EL (cell line): ENCODE data around the gene CHST3.

Experiments used
- DNase-seq: peaks from one replicate; pipeline ENCODE4 v3.0.0-alpha.2; 2016

The CHST3 gene

DNA sequence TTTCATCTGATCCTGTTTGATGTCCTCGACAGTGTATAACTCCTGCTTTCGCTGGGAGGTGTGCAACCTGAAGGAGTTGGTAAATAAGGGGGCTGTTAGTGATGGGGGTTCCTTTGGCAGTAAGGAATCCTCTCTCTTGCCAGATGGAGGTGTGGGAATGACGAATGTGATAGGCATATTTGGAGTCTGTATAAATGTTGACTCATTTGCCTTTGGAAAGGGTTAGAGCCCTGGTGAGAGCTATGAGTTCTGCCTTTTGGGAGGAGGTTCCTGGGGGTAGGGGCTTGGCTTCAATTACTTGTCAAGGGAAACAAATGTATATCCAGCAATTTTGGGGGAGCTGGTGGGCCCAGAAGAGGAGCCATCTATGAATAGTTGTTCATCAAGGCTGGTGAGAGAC, 11.4 kb upstream of the CHST3 start:
- DNase-seq: peak; percentile 25

DNA sequence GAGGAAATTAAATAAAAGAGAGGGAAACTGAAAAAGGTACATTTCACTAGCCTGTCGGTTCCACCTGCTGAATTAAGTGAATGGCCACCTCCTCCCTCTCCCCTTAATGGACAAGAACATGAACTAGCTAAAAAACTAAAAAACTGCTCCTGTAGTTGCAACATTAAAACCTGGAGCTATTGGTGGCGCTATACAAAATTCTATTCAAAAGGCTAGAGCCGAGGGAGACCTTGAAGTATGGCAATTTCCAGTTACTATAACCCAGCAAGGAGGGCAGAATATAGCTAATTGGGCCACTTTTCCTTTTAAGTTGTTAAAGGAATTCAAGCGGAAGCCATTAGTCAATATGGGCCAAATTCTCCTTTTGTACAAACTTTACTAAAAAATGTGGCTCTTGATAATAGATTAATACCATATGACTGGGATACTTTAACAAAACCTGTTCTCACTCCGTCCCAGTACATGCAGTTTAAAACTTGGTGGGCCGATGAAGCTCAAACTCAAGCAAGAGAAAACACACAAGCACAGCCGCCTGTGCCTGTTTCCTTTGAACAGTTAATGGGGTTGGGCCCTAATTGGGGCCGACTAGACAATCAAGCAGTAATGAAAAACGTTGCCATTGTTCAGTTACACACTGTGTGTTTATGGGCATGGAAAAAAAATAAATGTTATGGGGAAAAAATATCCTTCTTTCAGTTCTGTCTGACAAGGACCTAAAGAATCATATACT, 6.5 kb upstream of the CHST3 start:
- no peak for DNase-seq

GRCh38 chr10:71959526-71959925, 4.7 kb upstream of the CHST3 start:
- no peak for DNase-seq

GRCh38 chr10:71961831-71962230, 2.4 kb upstream of the CHST3 start:
- DNase-seq: no peak

GRCh38 chr10:71962901-71963300, 1.3 kb upstream of the CHST3 start:
- no peak for DNase-seq

- DNase-seq: peak; percentile 20
Measured at GRCh38 chr10:71963351-71964097, 671 bp upstream of the CHST3 start.

DNA sequence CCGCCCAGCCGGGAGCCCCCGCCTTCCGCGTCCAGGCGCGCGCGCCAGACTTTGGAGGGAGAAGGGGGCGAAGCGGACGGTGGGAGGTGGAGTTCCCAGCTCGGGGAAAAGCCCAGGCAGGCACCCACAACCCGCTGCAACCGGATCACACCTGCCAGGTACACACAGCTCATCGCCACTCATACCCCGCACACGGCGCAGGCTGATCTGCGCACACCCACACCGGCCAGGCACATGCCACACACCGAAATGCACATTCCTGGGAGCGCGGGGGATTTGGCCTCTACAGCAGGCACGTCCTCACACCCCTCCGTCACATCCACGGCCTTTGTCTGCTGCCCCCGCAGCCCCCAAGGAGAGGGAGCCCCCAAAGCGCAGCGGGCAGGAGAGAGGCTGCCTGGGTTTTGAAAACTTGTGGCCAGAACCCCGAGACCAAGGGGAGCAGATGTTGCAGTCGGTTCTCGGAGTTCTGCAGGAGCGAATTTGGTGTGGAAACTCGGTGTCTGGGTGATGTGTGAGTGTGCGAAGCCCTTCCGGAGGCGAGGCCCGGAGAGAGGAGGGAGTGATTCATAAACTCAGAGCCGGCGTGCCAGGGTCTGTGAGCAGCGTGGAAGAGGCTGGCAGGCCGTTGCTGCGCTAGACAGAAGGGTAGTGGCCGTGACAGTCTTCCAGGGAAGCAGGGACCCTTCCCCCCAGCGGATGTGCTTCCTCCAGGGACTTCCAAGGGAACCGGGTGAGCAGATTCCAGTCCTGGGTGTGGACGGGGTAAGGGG, 734 bp downstream of the CHST3 start:
- DNase-seq: peak; percentile 83

DNA sequence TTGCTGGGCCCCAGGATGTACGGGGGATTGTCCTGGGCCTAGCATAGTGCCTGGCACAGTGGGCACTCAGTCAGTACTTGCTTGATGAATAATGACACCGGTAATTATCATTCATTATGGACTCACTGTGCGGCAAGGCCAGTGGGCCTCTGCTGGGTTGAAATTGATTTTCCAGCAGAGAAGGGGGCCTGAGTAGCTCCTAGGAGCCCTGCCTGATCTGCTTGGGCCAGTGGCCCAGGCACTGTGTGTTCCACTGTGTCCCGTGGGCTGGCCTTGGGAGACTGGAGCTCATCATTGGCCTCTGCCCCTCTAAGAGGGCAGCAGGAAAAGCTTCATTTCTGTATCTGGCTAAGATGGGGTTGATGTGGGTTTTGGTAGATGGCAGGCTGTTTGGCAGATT, 1.4 kb downstream of the CHST3 start:
- DNase-seq: peak; percentile 19

- peak; percentile 87 for DNase-seq
Measured at GRCh38 chr10:71966046-71967004, 2.1 kb downstream of the CHST3 start.

DNA sequence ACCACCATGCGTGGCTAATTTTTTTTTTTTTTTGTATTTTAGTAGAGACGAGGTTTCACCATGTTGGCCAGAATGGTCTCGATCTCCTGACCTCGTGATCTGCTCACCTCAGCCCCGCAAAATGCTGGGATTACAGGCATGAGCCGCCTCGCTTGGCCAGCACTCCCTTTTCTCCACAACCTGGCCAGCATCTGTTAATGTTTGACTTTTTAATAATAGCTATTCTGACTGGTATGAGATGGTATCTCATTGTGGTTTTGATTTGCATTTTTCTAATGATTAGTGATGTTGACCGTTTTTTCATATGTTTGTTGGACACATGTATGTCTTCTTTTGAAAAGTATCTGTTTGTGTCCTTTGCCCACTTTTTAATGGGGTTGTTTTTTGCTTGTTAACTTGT, 3.8 kb downstream of the CHST3 start:
- DNase-seq: peak; percentile 47

- DNase-seq: peak; percentile 50
Measured at GRCh38 chr10:71968553-71969474, 4.6 kb downstream of the CHST3 start.

GRCh38 chr10:71969929-71970328, 5.7 kb downstream of the CHST3 start:
- no peak for DNase-seq

GRCh38 chr10:71970331-71970730, 6.1 kb downstream of the CHST3 start:
- peak; percentile 25 for DNase-seq

- DNase-seq: no peak
Measured at GRCh38 chr10:71970869-71971268, 6.7 kb downstream of the CHST3 start.

DNA sequence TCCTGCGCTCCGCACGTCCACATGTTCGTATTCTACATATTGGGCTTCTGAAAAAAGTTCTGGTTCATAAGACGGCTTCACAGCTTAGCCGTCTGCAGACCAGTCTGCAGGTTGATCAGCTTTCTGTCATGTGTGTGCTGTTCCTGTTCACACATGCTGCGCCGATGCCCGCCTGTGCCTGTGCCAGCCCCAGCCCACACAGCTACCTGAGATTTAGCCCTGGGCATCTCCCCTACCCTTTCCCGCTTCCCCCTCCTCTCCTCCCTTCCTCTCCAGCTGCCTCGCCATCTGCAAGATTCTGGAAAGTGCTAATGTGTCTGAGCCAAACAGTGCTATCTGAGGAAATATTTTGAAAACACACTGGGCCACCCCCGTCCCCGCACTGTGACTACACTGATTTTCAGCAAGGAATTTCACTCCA, 7.1 kb downstream of the CHST3 start:
- DNase-seq: no peak

DNA sequence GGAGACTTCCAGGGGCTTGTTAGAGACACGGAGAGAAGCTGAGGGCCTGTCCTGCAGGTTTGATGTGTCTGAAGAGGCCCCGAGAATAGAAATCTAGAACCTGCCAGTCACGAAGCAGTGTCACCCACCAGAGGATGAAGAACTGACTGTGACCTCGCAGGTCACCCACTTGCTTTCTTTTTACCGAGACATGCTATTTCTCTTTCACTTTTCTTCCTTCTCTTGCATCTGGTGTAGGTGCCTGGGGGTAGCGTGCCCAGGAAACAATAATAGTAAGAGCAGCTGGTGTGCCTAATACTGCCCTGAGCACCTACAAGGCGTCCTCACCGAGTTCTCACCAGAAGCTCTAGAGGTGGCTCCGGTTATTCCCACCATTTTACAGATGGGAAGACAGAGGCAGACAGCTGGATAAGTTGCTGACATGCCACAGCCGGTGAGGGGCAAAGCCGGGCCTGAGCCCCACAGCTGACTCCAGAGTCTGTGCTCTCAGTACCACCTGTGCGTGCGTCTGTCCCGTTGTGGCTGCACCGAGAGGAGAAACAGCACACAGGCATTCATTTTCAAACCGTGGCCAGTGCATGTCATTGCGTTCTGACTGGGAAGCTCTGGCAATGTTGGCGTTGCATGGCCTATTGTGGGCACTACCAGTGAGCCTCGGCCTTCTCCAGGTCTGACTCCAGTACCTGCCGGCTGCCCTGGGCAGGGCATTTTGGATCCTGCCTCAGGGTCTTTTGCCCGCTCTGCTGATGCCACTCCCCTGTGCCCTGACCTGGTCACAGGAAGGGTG, 7.8 kb downstream of the CHST3 start:
- no peak for DNase-seq

DNA sequence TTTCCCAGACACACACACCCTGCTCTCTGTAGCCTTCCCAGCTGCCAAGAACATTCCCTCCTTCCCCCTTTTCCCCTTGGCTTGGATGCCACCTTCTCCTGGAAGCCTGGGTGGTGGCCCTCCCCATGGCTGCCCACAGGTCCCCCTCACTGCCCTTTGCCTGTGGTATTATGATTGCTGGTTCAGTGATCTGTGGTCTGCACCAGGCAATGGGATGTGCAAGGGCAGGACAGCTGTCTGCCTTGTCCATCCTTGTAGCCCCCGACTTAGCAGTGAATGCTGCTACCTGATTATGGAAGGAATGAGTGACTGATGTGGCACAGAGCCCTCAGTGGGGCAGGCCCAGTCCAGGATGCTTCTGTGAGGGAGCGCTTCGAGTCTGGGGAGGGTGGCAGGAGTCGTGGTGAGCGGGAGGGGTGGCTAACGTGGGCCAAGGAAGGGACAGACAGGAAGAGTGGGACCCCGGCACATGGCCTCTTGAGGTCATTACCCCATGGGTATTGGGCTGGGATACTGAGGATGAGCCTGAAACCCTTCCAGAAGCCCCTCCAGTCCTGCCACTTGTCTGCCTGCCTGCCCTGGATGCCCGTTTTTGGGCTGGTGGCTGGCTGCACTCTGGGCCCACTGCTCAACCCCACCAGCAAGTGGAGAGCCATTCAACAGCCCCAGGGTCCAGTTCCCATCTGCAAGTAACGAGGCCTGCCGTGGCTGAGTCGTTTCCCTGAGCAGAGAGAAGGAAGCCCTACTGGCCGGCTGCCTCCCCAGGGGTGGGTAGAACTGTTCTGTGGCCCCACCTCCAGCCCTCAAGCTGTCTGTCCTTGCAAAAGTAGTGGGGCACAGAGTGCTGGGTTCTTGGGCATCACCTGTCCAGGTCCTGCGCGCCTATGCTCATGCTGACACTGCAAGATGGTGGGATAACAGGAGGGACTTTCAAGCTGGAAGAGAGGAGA, 8.8 kb downstream of the CHST3 start:
- peak; percentile 50 for DNase-seq

GRCh38 chr10:71973777-71974488, 9.7 kb downstream of the CHST3 start:
- DNase-seq: no peak
